GM06990 (cell line): ENCODE measurements around the gene RFTN1.

Experiments used
- DNase-seq: peaks from one replicate; pipeline ENCODE4 v3.0.0-alpha.2; 2011; ENCODE audit not compliant: insufficient read length; ENCODE audit errors: extremely low read depth
- H3K27me3 ChIP-seq: replicated peaks from 2 replicates; pipeline ENCODE4 v1.6.0; 2011; ENCODE audit warnings: low read length; ENCODE audit not compliant: control insufficient read depth, insufficient read depth
- H3K36me3 ChIP-seq: 2 replicates; pipeline ENCODE4 v1.5.1; 2011; ENCODE audit warnings: low read length; ENCODE audit not compliant: control insufficient read depth, insufficient read depth
- H3K4me3 ChIP-seq: replicated peaks from 2 replicates; pipeline ENCODE4 v1.5.1; 2011; ENCODE audit warnings: low read depth, mild to moderate bottlenecking, control low read depth, low read length
- CTCF ChIP-seq: IDR thresholded peaks from 2 replicates; pipeline ENCODE4 v1.5.1; 2011; ENCODE audit warnings: low read length, control low read depth, mild to moderate bottlenecking, inconsistent platforms; ENCODE audit not compliant: insufficient read depth, poor library complexity, severe bottlenecking

RFTN1 gene

GRCh38 chr3:16372362-16373292 is 140.9 kb downstream of the RFTN1 start:
- peak; percentile 70 for DNase-seq
- peaks cover 19% of the 10 kb centered on the region for H3K36me3 ChIP-seq

GRCh38 chr3:16370872-16371740 is 142.4 kb downstream of the RFTN1 start:
- DNase-seq = peak; percentile 44
- TF ChIP-seq CTCF = no peak
- Histone ChIP-seq H3K27me3 (no peaks in the 10 kb centered on the region), H3K4me3 (no peak overlapping the region), H3K36me3 (peaks cover 27% of the 10 kb centered on the region)

More at GRCh38 chr3:16372362-16373292, 140.9 kb downstream of the RFTN1 start:
- no peak for TF ChIP-seq CTCF
- Histone ChIP-seq H3K4me3 (no peak overlapping the region), H3K27me3 (no peaks in the 10 kb centered on the region)

- DNase-seq = no peak
- Histone ChIP-seq H3K27me3 (no peaks in the 10 kb centered on the region), H3K36me3 (peaks cover 27% of the 10 kb centered on the region), H3K4me3 (no peak overlapping the region)
- TF ChIP-seq CTCF = no peak
Observed at GRCh38 chr3:16370503-16370871, 143.0 kb downstream of the RFTN1 start.

GRCh38 chr3:16369885-16370284 is 143.6 kb downstream of the RFTN1 start:
- TF ChIP-seq CTCF = no peak
- H3K27me3 ChIP-seq = no peaks in the 10 kb centered on the region
- no peak overlapping the region for H3K4me3 ChIP-seq
- DNase-seq = no peak
- H3K36me3 ChIP-seq = peaks cover 27% of the 10 kb centered on the region

GRCh38 chr3:16369276-16369675 is 144.2 kb downstream of the RFTN1 start:
- Histone ChIP-seq H3K27me3 (no peaks in the 10 kb centered on the region), H3K36me3 (peaks cover 29% of the 10 kb centered on the region), H3K4me3 (no peak overlapping the region)
- no peak for TF ChIP-seq CTCF
- DNase-seq = no peak
